PC-9 (cell line): Measurements from ENCODE around the gene ERICH2. TPM values are rescaled to one million over a fixed set of nuclear protein-coding genes. Genes with fewer than 3 reads are reported as not detected.

ENCODE experiments used
- BruUV-seq: library from RNA; stranded (reverse); fragments of 400-500 nt; replicated peaks from 2 replicates; lab custom pipeline; 2021; lab: Mats Ljungman, UMichigan
- CTCF ChIA-PET: fragments of 300-600 bp; sonication (Branson Sonifier 250); formaldehyde crosslinking; loops from one replicate; lab custom pipeline; 2022; ENCODE audit warnings: antibody characterized with exemption; lab: Charles Lee
- POLR2A ChIA-PET: fragments of 300-600 bp; sonication (Branson Sonifier 250); formaldehyde crosslinking; loops from one replicate; lab custom pipeline; 2022; ENCODE audit warnings: antibody characterized with exemption; ENCODE audit not compliant: unreplicated experiment; lab: Charles Lee
- DNase-seq, 2 experiments: peaks; one replicate each; pipeline versions ENCODE4 v3.0.0 to v3.0.0-alpha.2; 2015 to 2022; ENCODE audit warnings: mixed read lengths in 1 of 2
- H2AFZ ChIP-seq: fragments of 200-600 bp; sonication (generic); 2 replicates; pipeline ENCODE4 v1.8.1; 2017; ENCODE audit warnings: antibody characterized with exemption
- H3F3A ChIP-seq: fragments of 200-600 bp; sonication (generic); 2 replicates; pipeline ENCODE4 v1.8.1; 2017; ENCODE audit warnings: antibody characterized with exemption, mild to moderate bottlenecking, low read depth; ENCODE audit not compliant: insufficient read depth
- H3K27ac ChIP-seq: fragments of 200-600 bp; sonication (generic); 2 replicates; pipeline ENCODE4 v1.6.1; 2016; ENCODE audit warnings: mixed run types
- H3K27me3 ChIP-seq: fragments of 200-600 bp; sonication (generic); 2 replicates; pipeline ENCODE4 v1.6.1; 2016; ENCODE audit warnings: low read depth, mixed run types; ENCODE audit not compliant: insufficient read depth
- H3K36me3 ChIP-seq: fragments of 200-600 bp; sonication (generic); 2 replicates; pipeline ENCODE4 v1.6.1; 2016; ENCODE audit warnings: low read depth, mixed run types
- H3K4me1 ChIP-seq: fragments of 200-600 bp; sonication (generic); replicated peaks from 2 replicates; pipeline ENCODE4 v1.6.1; 2016; ENCODE audit warnings: mixed run types; ENCODE audit not compliant: insufficient read depth
- H3K4me2 ChIP-seq: fragments of 200-600 bp; sonication (generic); 2 replicates; pipeline ENCODE4 v1.6.1; 2017; ENCODE audit warnings: mixed run types
- H3K4me3 ChIP-seq: fragments of 200-600 bp; sonication (generic); 2 replicates; pipeline ENCODE4 v1.6.1; 2016; ENCODE audit warnings: mixed run types
- H3K79me2 ChIP-seq: fragments of 200-600 bp; sonication (generic); 2 replicates; pipeline ENCODE4 v1.6.1; 2017; ENCODE audit warnings: low read depth, mixed run types
- H3K9me2 ChIP-seq: fragments of 200-600 bp; sonication (generic); 2 replicates; pipeline ENCODE4 v1.8.1; 2017; ENCODE audit warnings: mild to moderate bottlenecking; ENCODE audit not compliant: insufficient read depth
- H3K9me3 ChIP-seq: fragments of 200-600 bp; sonication (generic); 2 replicates; pipeline ENCODE4 v1.8.1; 2016; ENCODE audit warnings: low read depth; ENCODE audit not compliant: insufficient read depth
- H4K20me1 ChIP-seq: fragments of 200-600 bp; sonication (generic); 2 replicates; pipeline ENCODE4 v1.8.1; 2017; ENCODE audit not compliant: insufficient read depth
- EZH2 ChIP-seq: fragments of 200-600 bp; sonication (generic); IDR thresholded peaks from 2 replicates; pipeline ENCODE4 v1.8.0; 2017; ENCODE audit warnings: antibody characterized with exemption, low read depth
- intact Hi-C: fragments of 100-400 bp; cut with micrococcal nuclease; formaldehyde crosslinking; loops from one replicate; pipeline ENCODE4 v1.10.0; 2022; ENCODE audit not compliant: unreplicated experiment
- total RNA-seq: library from RNA; stranded (reverse); gene quantifications from 2 replicates; pipeline ENCODE4 v1.2.3, GENCODE V29; 2021
- TF ChIP-seq, protein P1 (sequence below): fragments of 200-600 bp; sonication (generic); conservative IDR thresholded peaks from 2 replicates; pipeline ENCODE4 v1.6.1; 2017; ENCODE audit warnings: mixed run types, antibody characterized with exemption, mild to moderate bottlenecking, moderate library complexity

The ERICH2 gene
- total RNA-seq, 1 experiment from 2014 or later, result 2.0 TPM

DNA sequence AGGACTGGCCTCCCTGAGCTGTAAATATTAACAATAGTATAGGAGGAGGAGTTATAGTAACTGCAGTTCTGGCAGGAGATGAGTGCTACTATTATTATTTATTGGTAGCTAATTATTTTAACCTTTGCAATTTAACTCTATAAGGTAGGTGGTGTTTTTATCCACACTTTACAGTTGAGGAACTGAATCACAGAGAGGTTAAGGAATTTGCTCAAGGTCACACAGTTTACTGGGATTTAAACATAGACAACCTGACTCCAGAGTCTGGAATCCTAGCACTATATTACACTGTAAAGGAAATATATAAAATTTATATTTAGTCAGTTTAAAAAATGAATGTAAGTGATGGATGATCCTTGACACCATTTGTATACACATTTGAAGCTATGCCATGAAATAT, 2.1 kb downstream of the ERICH2 start:
- Histone ChIP-seq H4K20me1 (no peaks in the 10 kb centered on the region), H3K4me1 (no peaks in the 10 kb centered on the region), H3K27ac (no peak overlapping the region), H3K36me3 (no peaks in the 10 kb centered on the region), H3K9me3 (no peaks in the 10 kb centered on the region), H3K79me2 (no peaks in the 10 kb centered on the region), H3K4me3 (no peak overlapping the region), H3K4me2 (peak overlapping the region; percentile 68), H3F3A (no peaks in the 10 kb centered on the region), H3K27me3 (no peaks in the 10 kb centered on the region), H2AFZ (no peak overlapping the region), H3K9me2 (no peaks in the 10 kb centered on the region)
- intact Hi-C loops, result no loop called here
- TF ChIP-seq EZH2, result no peak
- TF ChIP-seq, protein P1, sequence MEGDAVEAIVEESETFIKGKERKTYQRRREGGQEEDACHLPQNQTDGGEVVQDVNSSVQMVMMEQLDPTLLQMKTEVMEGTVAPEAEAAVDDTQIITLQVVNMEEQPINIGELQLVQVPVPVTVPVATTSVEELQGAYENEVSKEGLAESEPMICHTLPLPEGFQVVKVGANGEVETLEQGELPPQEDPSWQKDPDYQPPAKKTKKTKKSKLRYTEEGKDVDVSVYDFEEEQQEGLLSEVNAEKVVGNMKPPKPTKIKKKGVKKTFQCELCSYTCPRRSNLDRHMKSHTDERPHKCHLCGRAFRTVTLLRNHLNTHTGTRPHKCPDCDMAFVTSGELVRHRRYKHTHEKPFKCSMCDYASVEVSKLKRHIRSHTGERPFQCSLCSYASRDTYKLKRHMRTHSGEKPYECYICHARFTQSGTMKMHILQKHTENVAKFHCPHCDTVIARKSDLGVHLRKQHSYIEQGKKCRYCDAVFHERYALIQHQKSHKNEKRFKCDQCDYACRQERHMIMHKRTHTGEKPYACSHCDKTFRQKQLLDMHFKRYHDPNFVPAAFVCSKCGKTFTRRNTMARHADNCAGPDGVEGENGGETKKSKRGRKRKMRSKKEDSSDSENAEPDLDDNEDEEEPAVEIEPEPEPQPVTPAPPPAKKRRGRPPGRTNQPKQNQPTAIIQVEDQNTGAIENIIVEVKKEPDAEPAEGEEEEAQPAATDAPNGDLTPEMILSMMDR, result no peak
- POLR2A ChIA-PET, result interaction anchor here (0.5 to 0.6 kb wide), 2 partner anchors 11 to 34 kb away, joined by 3 to 4 read pairs; no protein-coding TSS in a partner anchor
- CTCF ChIA-PET, result no interaction called here
- no TSS peak for BruUV-seq
- DNase-seq, result no peak

- ChIA-PET CTCF (no interaction called here), POLR2A (no interaction called here)
- Histone ChIP-seq H3K27ac (no peak overlapping the region), H3K79me2 (no peaks in the 10 kb centered on the region), H3K36me3 (no peaks in the 10 kb centered on the region), H3K9me3 (no peaks in the 10 kb centered on the region), H3K27me3 (no peaks in the 10 kb centered on the region), H3K9me2 (no peaks in the 10 kb centered on the region), H3K4me1 (no peaks in the 10 kb centered on the region), H4K20me1 (no peaks in the 10 kb centered on the region), H3K4me2 (no peak overlapping the region), H2AFZ (no peak overlapping the region), H3F3A (no peaks in the 10 kb centered on the region), H3K4me3 (no peak overlapping the region)
- DNase-seq, result no peak
- TF ChIP-seq, protein P1, result no peak
- no TSS peak for BruUV-seq
- intact Hi-C loops, result no loop called here
Observed at GRCh38 chr2:170774074-170774473, 3.9 kb downstream of the ERICH2 start.

GRCh38 chr2:170778900-170779299, 8.7 kb downstream of the ERICH2 start:
- no peaks in the 10 kb centered on the region for H3K79me2 ChIP-seq
- TF ChIP-seq, protein P1, result no peak
- no peak for TF ChIP-seq EZH2
- BruUV-seq, result no TSS peak
- no peaks in the 10 kb centered on the region for H4K20me1 ChIP-seq
- H3K9me2 ChIP-seq, result no peaks in the 10 kb centered on the region
- no peak overlapping the region for H3K4me2 ChIP-seq
- H3K4me1 ChIP-seq, result no peaks in the 10 kb centered on the region
- DNase-seq, result no peak
- H3K4me3 ChIP-seq, result no peak overlapping the region
- no peaks in the 10 kb centered on the region for H3K27me3 ChIP-seq
- no peaks in the 10 kb centered on the region for H3F3A ChIP-seq
- POLR2A ChIA-PET, result no interaction called here
- no peaks in the 10 kb centered on the region for H3K36me3 ChIP-seq
- H3K27ac ChIP-seq, result no peak overlapping the region
- H2AFZ ChIP-seq, result no peak overlapping the region
- no peaks in the 10 kb centered on the region for H3K9me3 ChIP-seq
- intact Hi-C loops, result no loop called here
- CTCF ChIA-PET, result no interaction called here
